Kidney (tissue), 14 donors: ENCODE results near the gene SERPINI1. TPM values are rescaled to one million over a fixed set of nuclear protein-coding genes. Genes with fewer than 3 reads are reported as not detected.

ENCODE experiments used
- DNase-seq, 5 donors: peaks; one replicate each; pipeline ENCODE4 v3.0.0-alpha.2; 2013 to 2020
- FAIRE-seq: peaks from 2 replicates; lab custom pipeline; 2012; peaks lifted over from hg19 to GRCh38; lab: Jason Lieb, UNC
- H3K27ac ChIP-seq, 2 donors: one replicate each; pipeline ENCODE4 v1.7.0; 2013; ENCODE audit warnings: low read depth in 2 of 2, low read length in 2 of 2, inconsistent platforms in 1 of 2
- H3K27me3 ChIP-seq: one replicate; pipeline ENCODE4 v1.7.1; 2013; ENCODE audit warnings: low read length, inconsistent platforms; ENCODE audit not compliant: control insufficient read depth, insufficient read depth
- H3K36me3 ChIP-seq, 3 donors: one replicate each; pipeline versions ENCODE4 v1.7.0 to v1.7.1; 2013; ENCODE audit warnings: low read length in 3 of 3, control low read depth in 1 of 3, inconsistent platforms in 1 of 3; ENCODE audit not compliant: insufficient read depth in 3 of 3, control insufficient read depth in 2 of 3
- H3K4me1 ChIP-seq, 3 donors: one replicate each; pipeline versions ENCODE4 v1.7.0 to v1.7.1; 2013; ENCODE audit warnings: low read length in 3 of 3, inconsistent platforms in 1 of 3, low read depth in 1 of 3; ENCODE audit not compliant: control insufficient read depth in 2 of 3, insufficient read depth in 2 of 3
- H3K4me3 ChIP-seq, 3 donors: one replicate each; pipeline versions ENCODE4 v1.7.0 to v1.8.1; 2013; ENCODE audit warnings: low read length in 3 of 3, control low read depth in 1 of 3, inconsistent platforms in 1 of 3
- H3K9ac ChIP-seq, 3 donors: one replicate each; pipeline versions ENCODE4 v1.7.0 to v1.7.1; 2013; ENCODE audit warnings: low read length in 3 of 3, control low read depth in 1 of 3, inconsistent platforms in 1 of 3
- H3K9me3 ChIP-seq, 3 donors: one replicate each; pipeline versions ENCODE4 v1.7.0 to v1.7.1; 2013; ENCODE audit warnings: low read length in 3 of 3, control low read depth in 1 of 3, inconsistent platforms in 1 of 3; ENCODE audit not compliant: control insufficient read depth in 2 of 3, insufficient read depth in 1 of 3
- CTCF ChIP-seq: IDR thresholded peaks from 3 replicates; pipeline ENCODE4 v1.5.1; 2012; ENCODE audit warnings: mild to moderate bottlenecking, moderate library complexity, borderline replicate concordance; ENCODE audit not compliant: insufficient read depth; ENCODE audit errors: extremely low read depth
- intact Hi-C: fragments of 100-400 bp; cut with DNase I; formaldehyde crosslinking; loops from one replicate; pipeline ENCODE4 v1.11.1; 2022
- polyA plus RNA-seq: library from polyadenylated mRNA; stranded (reverse); fragments of 350-450 nt; fragmentation: Illumina TruSeq; extraction: RNeasy Lipid Tissue Mini Kit (QIAGEN cat#74804); gene quantifications from one replicate; pipeline ENCODE4 v1.2.3, GENCODE V29; 2014; ENCODE audit warnings: low read depth, low replicate concordance; ENCODE audit not compliant: insufficient read depth
- total RNA-seq: library from RNA; stranded (reverse); fragmentation: NEBNext Ultra II Directional; extraction: Animal tissue kit (Norgen Biotek cat#: 25700); gene quantifications from one replicate; pipeline ENCODE4 v1.2.1, GENCODE V29; 2021
- donor health status: control.
- donor health status: control.
- donor health status: control.
- donor health status: control.
- donor health status: control.
- donor health status: DM: yes; HTN: yes; CAD: no.
- donor health status: Normal renal cell carcinoma (clear cell type).

Gene SERPINI1
- total and polyA plus RNA-seq, 2 donors from 2014 or later = 9.5 to 35.3 TPM

DNA sequence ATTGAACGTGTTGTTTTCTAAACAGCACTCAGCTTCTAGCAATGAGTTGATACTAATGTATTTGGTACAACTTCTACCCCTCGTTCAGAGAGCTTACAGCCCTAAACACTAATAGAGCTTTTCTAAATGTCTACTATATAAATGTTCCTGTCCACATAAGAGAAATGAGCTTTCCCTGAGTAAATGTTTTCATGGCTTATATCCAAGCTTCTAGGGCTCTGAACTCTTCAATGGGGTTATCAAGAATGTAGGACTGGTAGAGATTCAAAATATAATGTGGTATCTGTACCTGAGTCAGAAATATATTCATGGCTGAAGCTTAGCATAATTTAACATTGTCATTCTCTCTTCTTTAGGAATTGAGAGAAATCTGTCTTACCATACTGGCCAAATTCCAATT, 73.4 kb downstream of the SERPINI1 start:
- intact Hi-C loops = no loop called here
- Histone ChIP-seq H3K4me1 (no peaks in the 10 kb centered on the region), H3K27me3 (no peaks in the 10 kb centered on the region), H3K36me3 (no peaks in the 10 kb centered on the region), H3K9me3 (no peaks in the 10 kb centered on the region), H3K27ac (no peak overlapping the region), H3K4me3 (no peak overlapping the region), H3K9ac (no peak overlapping the region)
- FAIRE-seq = no peak
- no peak for DNase-seq
- TF ChIP-seq CTCF = no peak

GRCh38 chr3:167810236-167810635, 74.7 kb downstream of the SERPINI1 start:
- TF ChIP-seq CTCF = no peak
- no peaks in the 10 kb centered on the region for H3K9me3 ChIP-seq
- H3K27ac ChIP-seq = no peak overlapping the region
- DNase-seq = no peak
- FAIRE-seq = no peak
- H3K4me3 ChIP-seq = no peak overlapping the region
- no peaks in the 10 kb centered on the region for H3K4me1 ChIP-seq
- intact Hi-C loops = no loop called here
- no peak overlapping the region for H3K9ac ChIP-seq
- H3K36me3 ChIP-seq = no peaks in the 10 kb centered on the region
- H3K27me3 ChIP-seq = no peaks in the 10 kb centered on the region

DNA sequence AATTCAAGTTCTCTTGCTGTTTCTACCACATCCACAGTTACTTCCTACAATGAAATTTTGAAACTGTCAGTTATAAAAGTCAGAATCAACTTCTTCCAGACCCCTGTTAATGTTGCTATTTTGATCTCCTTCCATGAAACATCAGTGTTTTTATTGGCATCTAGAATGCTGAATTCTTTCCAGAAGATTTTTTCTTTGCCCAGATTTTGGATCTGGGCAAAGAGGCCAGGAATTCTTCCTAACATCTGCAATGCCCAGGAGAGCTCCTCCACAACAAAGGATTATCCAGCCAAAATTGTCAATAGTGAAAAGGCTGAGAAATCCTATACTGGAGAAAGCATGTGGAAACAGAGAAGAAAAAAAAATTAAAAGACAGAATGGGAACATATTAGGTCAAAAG, 75.5 kb downstream of the SERPINI1 start:
- DNase-seq (no peak), FAIRE-seq (no peak)
- H3K27me3 ChIP-seq = no peaks in the 10 kb centered on the region
- H3K36me3 ChIP-seq = no peaks in the 10 kb centered on the region
- H3K4me1 ChIP-seq = no peaks in the 10 kb centered on the region
- intact Hi-C loops = no loop called here
- no peak overlapping the region for H3K4me3 ChIP-seq
- H3K9ac ChIP-seq = no peak overlapping the region
- H3K27ac ChIP-seq = no peak overlapping the region
- TF ChIP-seq CTCF = no peak
- no peaks in the 10 kb centered on the region for H3K9me3 ChIP-seq
